ENCODE data around the gene CEP162. TPM values are rescaled to one million over a fixed set of nuclear protein-coding genes. Genes with fewer than 3 reads are reported as not detected.

Gene CEP162
- total RNA-seq, 4 donors from 2014 or later, result 15.0 to 23.2 (median 18.5) TPM

DNA sequence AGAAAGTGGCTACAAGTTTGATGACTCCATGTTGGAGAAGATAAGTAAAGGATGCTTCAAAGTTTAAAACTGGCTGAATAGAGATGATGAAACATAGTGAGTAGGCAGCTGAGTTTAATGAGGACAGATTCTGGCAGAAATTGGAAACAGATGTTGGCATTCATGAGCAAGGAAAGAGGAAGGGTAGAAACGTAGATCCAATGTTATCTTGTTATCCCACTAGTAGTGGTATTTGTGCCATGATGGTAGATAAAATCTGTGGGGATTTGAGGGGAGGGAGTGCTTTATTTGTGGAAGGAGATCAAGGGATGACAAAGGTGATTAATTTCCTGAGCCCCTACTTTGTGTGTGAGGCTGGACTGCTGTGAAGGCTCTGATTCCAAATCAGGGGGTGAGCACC lies 124.4 kb downstream of the CEP162 start:
- Histone ChIP-seq H3K9me3 (no peaks in the 10 kb centered on the region), H3K36me3 (no peaks in the 10 kb centered on the region), H3K27ac (no peak overlapping the region), H3K4me3 (replicated peaks in 1 of 3) (no peak overlapping the region), H3K4me1 (no peaks in the 10 kb centered on the region), H3K27me3 (no peaks in the 10 kb centered on the region)
- WGBS, 2 donors, result 16 to 20% methylated on average over 1 of the region's 1 CpG
- intact Hi-C loops (cut with DNase I), result no loop called here
- TF ChIP-seq POLR2A (IDR thresholded peaks at IDR 0.05), result no peak
- TF ChIP-seq, protein P1, sequence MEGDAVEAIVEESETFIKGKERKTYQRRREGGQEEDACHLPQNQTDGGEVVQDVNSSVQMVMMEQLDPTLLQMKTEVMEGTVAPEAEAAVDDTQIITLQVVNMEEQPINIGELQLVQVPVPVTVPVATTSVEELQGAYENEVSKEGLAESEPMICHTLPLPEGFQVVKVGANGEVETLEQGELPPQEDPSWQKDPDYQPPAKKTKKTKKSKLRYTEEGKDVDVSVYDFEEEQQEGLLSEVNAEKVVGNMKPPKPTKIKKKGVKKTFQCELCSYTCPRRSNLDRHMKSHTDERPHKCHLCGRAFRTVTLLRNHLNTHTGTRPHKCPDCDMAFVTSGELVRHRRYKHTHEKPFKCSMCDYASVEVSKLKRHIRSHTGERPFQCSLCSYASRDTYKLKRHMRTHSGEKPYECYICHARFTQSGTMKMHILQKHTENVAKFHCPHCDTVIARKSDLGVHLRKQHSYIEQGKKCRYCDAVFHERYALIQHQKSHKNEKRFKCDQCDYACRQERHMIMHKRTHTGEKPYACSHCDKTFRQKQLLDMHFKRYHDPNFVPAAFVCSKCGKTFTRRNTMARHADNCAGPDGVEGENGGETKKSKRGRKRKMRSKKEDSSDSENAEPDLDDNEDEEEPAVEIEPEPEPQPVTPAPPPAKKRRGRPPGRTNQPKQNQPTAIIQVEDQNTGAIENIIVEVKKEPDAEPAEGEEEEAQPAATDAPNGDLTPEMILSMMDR (IDR thresholded peaks at IDR 0.05), result no peak
- DNase-seq, result no peak

DNA sequence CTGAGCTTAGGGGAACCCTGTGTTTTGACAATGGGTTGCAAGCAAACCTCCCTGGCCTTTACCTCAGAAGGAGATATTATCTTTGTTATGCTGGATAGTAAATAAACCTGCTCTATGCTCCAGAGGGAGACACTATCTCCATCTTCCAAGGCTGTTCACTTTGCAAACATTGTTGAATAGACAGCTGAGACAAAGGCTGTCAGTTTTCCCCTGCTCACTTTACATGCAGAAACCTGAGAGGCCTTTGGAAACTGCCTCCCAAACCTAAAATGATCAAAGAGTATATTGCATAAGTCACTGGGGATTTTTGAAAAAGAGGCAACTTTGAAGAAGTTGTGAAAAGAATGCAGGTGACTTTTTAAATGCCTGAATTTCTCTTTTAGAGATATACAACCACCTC lies 132.3 kb downstream of the CEP162 start:
- DNase-seq, result no peak
- H3K36me3 ChIP-seq, result no peaks in the 10 kb centered on the region

DNA sequence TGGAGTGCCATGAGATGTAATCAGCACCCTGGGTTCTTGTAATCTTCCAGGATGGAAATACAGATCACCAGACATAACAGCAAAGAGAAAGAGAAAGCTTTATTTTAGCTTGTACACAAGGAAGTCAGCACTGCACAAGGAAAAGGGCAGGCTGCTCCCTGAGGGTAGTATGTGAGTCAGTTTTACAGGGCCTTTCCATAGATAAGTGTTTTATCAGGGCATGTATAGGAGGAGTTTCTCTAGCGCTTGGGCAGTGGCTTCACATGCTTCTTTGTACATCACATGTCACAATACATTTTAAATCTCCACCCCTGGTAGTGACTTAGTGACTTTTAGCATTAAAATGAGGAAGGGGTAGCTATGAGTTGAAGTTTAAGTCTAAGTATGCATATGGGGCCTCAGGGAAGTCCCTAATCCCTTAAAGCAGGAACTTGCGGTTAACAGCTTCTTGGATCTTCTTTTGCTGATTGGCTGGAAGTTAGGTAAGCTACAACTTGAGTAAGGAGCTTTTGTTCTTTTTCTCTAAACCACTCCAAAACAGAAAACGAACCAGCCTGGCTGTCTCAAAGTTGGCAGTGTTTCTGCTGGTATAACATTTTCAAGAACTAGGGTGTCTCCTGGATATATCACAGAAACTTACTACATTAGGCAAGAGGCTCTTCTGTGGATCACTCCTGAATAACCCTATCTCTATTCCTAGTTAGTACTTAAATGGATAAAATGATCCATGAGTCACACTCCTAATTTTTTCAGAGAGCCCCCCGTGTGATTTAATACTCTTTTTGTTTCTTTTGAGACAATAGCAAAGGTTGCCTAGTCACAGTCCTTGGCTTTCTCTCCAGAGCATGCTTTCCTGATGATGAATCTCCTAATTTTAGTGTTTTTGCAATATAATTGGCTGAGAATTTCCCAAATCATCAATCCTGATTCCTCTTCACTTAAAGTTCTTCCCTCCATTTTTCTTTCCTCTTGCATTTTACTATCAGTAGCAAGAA lies 133.7 kb downstream of the CEP162 start:
- Histone ChIP-seq H3K36me3 (no peaks in the 10 kb centered on the region), H3K27ac (no peak overlapping the region), H3K4me3 (replicated peaks in 1 of 3) (no peak overlapping the region), H3K9me3 (no peaks in the 10 kb centered on the region), H3K4me1 (no peaks in the 10 kb centered on the region), H3K27me3 (no peaks in the 10 kb centered on the region)
- WGBS, 2 donors, result 66 to 70% methylated on average over 4 of the region's 4 CpGs
- no peak for DNase-seq
- intact Hi-C loops (cut with DNase I), result no loop called here
- no peak for TF ChIP-seq POLR2A (IDR thresholded peaks at IDR 0.05)
- TF ChIP-seq, protein P1 (IDR thresholded peaks at IDR 0.05), result no peak

More for the DNA sequence above, 132.3 kb downstream of the CEP162 start:
- H3K4me1 ChIP-seq, result no peaks in the 10 kb centered on the region
- TF ChIP-seq, protein P1 (IDR thresholded peaks at IDR 0.05), result no peak
- no peak for TF ChIP-seq POLR2A (IDR thresholded peaks at IDR 0.05)
- H3K27ac ChIP-seq, result no peak overlapping the region
- H3K9me3 ChIP-seq, result no peaks in the 10 kb centered on the region
- H3K27me3 ChIP-seq, result no peaks in the 10 kb centered on the region
- intact Hi-C loops (cut with DNase I), result no loop called here
- H3K4me3 ChIP-seq (replicated peaks in 1 of 3), result no peak overlapping the region

DNA sequence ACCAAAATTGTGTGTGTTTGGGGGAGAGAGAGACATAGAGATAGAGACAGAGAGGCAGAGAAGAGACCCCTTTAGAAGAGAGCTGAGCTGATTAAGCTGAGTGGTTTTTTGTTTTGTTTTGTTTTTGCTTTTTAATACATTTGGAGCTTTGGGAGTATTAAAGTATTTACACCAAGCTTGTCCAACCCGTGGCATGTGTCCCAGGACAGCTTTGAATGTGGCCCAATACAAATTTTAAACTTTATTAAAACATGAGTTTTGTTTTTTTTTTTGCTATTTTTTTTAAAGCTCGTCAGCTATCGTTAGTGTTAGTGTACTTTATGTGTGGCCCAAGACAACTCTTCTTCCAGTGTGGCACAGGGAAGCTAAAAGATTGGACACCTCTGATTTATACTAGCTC lies 137.9 kb downstream of the CEP162 start:
- no peaks in the 10 kb centered on the region for H3K9me3 ChIP-seq
- TF ChIP-seq, protein P1 (IDR thresholded peaks at IDR 0.05), result no peak
- TF ChIP-seq POLR2A (IDR thresholded peaks at IDR 0.05), result no peak
- H3K4me3 ChIP-seq (replicated peaks in 1 of 3), result no peak overlapping the region
- WGBS, 2 donors, result 54 to 65% methylated on average over 3 of the region's 3 CpGs
- H3K27ac ChIP-seq, result no peak overlapping the region
- H3K4me1 ChIP-seq, result no peaks in the 10 kb centered on the region
- H3K36me3 ChIP-seq, result no peaks in the 10 kb centered on the region
- intact Hi-C loops (cut with DNase I), result no loop called here
- DNase-seq, result no peak
- H3K27me3 ChIP-seq, result no peaks in the 10 kb centered on the region

DNA sequence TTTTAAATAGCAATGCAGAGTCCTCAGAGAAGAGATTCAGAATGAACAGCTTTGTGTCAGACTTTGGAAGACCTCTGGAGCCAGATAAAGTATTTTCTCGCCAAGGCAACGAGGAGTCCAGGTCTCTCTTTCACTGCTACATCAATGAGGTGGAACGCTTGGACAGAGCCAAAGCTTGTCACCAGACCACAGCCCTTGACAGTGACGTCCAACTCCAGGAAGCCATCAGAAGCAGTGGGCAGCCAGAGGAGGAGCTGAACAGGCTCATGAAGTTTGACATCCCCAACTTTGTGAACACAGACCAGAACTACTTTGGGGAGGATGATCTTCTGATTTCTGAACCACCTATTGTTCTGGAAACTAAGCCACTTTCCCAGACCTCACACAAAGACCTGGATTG lies 138.4 kb downstream of the CEP162 start:
- 48 to 56% methylated on average over 4 of the region's 4 CpGs for WGBS, 2 donors
- intact Hi-C loops (cut with DNase I), result no loop called here
- TF ChIP-seq, protein P1 (IDR thresholded peaks at IDR 0.05), result no peak
- no peak for TF ChIP-seq POLR2A (IDR thresholded peaks at IDR 0.05)
- Histone ChIP-seq H3K4me3 (replicated peaks in 1 of 3) (no peak overlapping the region), H3K27me3 (no peaks in the 10 kb centered on the region), H3K4me1 (no peaks in the 10 kb centered on the region), H3K27ac (no peak overlapping the region), H3K36me3 (no peaks in the 10 kb centered on the region), H3K9me3 (no peaks in the 10 kb centered on the region)
- no peak for DNase-seq

Data from thyroid gland (tissue), 4 donors.